GM04503 (cell line): ENCODE data around the gene OLFML2A.
A peak's percentile ranks its signal among the peaks of the same experiment; 100 is the strongest.

Experiments used
- DNase-seq: peaks from one replicate; pipeline ENCODE4 v3.0.0-alpha.2; 2012; ENCODE audit warnings: low read depth

Gene OLFML2A

GRCh38 chr9:124854161-124854560 is 77.2 kb downstream of the OLFML2A start:
- DNase-seq, result no peak

GRCh38 chr9:124854822-124855221 is 77.9 kb downstream of the OLFML2A start:
- no peak for DNase-seq

DNA sequence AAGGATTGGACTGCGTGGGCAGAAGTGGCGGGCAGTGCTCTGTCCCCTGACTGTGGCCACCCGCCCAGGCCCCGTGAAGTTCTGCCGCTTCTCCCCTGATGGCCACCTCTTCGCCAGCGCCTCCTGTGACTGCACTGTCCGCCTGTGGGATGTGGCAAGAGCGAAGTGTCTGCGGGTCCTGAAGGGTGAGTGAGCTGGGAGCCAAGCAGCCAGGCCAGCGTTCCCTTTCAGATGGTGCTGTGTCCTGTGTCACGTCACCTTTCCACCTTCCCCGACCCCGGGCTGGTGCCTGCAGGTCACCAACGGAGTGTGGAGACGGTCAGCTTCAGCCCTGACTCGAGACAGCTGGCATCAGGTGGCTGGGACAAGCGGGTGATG is 78.6 kb downstream of the OLFML2A start:
- DNase-seq, result no peak

GRCh38 chr9:124855944-124856765 is 79.2 kb downstream of the OLFML2A start:
- DNase-seq, result no peak

GRCh38 chr9:124857533-124858162 is 80.7 kb downstream of the OLFML2A start:
- no peak for DNase-seq

GRCh38 chr9:124858330-124859046 is 81.6 kb downstream of the OLFML2A start:
- DNase-seq, result no peak

GRCh38 chr9:124859803-124860581 is 83.1 kb downstream of the OLFML2A start:
- DNase-seq, result no peak

DNA sequence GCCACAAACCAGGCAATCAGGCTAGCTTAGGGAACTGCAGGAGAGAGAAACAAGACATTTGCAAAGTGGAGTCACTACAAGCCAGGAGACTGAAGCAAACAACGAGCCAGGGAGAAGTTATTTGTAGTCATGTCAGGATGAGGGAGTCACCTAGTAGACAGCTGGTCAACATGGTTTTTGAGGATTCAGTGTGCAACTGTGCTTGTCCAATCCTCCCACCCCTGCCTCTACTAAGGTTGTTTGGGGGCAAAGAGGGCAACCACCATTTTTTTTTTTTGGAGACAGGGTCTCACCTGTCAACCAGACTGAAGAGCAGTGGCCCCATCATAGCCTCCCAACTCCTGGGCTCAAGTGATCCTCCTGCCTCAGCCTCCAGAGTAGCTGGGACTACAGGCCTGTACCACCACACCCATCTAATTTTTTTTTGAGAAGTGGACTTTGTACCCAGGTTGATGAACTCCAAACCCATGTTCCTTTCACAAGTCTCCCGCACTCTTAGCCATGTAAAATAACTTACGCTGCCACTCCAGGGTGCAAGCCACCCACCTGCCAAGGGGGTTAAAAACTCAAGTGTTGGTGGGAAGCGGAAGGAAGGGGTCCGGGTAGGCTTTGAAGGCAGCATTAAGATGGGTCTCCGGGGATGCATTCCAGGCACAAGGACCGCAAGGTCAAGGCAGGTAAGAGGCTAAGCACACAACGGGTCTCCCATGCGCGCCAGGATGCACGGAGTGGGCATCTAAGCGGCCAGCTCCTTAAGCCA is 83.8 kb downstream of the OLFML2A start:
- DNase-seq, result no peak

DNA sequence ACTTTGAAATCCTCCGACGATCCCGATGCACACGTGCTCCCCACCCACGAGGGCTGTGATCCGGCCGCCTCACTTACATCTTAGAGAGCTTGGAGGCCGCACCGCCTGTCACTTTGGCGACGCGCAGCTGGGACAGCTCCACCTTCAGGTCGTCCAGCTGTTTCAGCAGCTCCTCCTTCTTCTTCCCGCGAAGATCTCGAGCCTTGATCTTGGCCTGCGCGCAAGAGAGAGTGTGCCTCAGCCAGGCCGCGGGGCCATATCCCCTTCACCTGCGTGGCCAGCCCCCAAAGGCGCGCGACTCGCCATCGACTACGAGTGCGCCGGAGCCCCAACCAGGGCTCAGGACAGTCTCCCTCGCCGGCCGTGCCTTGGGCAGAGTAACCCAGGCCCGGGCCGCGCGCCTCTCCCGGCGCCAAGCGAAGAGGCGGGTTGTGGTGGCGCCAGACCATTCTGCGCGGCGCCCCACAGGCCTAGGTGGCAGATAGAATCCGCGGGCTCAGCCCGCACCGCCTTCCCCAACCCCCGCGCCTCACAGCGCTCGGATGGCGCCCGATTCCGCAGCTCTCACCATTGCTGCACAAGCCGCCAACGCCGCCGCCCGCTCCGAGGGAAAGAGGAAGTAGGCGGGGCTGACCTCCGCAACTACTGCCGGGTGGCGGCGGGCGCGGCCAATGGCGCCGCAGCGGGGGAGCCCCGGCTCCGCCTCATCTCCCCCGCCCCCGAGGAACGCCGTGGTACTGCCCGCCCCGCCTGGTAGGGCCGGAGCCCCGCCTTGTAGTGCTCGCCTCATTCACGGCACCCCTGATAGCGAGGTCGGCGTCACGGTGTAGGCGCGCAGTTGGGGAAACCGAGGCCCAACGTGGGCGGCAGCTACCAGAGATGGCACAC is 84.7 kb downstream of the OLFML2A start, which contains the start of the genes ARPC5L and RPL35:
Gene ARPC5L (plus strand): TSS at position 789 of the 888 bp plus-strand sequence. CDS start 7,161 bp downstream, outside the sequence.
Gene RPL35 (minus strand): TSS at position 616 of the 888 bp plus-strand sequence. CDS start 45 bp downstream, at position 571.
- DNase-seq, result peak; percentile 53

GRCh38 chr9:124863371-124863871 is 86.5 kb downstream of the OLFML2A start:
- DNase-seq, result no peak
